GM19324 (cell line): ENCODE data around the gene OR1J4.

Source experiments
- ATAC-seq: cut with Tn5 transposase; IDR thresholded peaks from one replicate; pipeline ENCODE4 v1.9.1; 2021; ENCODE audit warnings: mild to moderate bottlenecking, moderate library complexity; ENCODE audit not compliant: unreplicated experiment, low FRiP score

The OR1J4 gene

DNA sequence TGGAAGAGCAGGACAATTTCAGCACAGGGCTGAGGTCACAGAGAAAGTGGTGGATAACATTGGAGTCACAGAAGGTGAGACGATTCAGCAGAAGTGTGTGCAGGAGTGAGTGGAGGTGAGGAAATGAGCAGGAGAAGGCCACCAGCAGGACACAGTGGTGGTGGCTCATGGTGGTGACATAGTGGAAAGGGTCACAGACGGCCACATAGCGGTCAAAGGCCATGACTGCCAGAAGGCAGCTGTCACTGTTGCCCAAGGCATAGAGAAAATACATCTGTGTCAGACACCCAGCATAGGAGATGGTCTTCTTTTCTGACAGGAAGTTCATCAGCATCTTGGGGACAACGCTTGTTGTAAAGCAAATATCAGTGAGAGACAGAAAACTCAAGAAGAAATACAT is 49.0 kb downstream of the OR1J4 start:
- no peak for ATAC-seq
